SKM-1 treated with dmso at 0.1 percent for 144 hours (cell line): ENCODE data around the gene PCSK6.
"Not testable (repeated sequence)": the region's sequence is repeated elsewhere in the genome, so short reads cannot be mapped to it uniquely, and the experiment has no call there.

Experiments used
- DNase-seq: peaks from one replicate; lab custom pipeline; 2025; ENCODE audit not compliant: unreplicated experiment; lab: John Stamatoyannopoulos, UW

PCSK6 gene

DNA sequence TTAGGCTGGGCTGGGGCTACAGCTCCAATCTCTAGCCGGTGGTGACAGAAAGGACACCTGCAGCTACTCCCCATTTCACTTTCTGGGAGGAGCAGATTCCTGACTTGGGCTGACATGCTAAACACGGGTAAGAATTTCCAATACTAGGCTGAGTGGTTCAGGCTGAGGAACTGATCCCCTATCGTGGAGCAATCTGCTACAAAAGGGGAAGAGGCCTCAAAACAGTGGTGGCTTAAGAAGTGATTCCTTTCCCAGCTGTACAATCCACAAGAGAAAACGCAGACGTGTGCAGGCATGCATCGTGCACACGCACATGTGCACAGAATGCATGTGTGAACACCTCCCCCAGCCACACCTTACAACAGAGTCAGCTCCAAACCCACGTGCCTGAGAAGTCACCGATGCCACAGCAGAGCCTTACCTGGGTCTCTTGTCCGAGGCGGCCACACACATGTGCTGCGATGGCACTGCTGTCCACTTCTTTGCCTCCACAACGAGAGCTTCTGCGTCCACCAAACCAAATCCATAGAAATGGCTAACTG lies 107.8 kb downstream of the PCSK6 start:
- DNase-seq = peak; percentile 41

GRCh38 chr15:101380146-101380545 lies 109.4 kb downstream of the PCSK6 start:
- DNase-seq = no peak

- no peak for DNase-seq
Observed at GRCh38 chr15:101379647-101380046, 109.9 kb downstream of the PCSK6 start.

GRCh38 chr15:101378879-101379278 lies 110.6 kb downstream of the PCSK6 start:
- no peak for DNase-seq

- DNase-seq = no peak
Observed at GRCh38 chr15:101378171-101378755, 111.2 kb downstream of the PCSK6 start.

DNA sequence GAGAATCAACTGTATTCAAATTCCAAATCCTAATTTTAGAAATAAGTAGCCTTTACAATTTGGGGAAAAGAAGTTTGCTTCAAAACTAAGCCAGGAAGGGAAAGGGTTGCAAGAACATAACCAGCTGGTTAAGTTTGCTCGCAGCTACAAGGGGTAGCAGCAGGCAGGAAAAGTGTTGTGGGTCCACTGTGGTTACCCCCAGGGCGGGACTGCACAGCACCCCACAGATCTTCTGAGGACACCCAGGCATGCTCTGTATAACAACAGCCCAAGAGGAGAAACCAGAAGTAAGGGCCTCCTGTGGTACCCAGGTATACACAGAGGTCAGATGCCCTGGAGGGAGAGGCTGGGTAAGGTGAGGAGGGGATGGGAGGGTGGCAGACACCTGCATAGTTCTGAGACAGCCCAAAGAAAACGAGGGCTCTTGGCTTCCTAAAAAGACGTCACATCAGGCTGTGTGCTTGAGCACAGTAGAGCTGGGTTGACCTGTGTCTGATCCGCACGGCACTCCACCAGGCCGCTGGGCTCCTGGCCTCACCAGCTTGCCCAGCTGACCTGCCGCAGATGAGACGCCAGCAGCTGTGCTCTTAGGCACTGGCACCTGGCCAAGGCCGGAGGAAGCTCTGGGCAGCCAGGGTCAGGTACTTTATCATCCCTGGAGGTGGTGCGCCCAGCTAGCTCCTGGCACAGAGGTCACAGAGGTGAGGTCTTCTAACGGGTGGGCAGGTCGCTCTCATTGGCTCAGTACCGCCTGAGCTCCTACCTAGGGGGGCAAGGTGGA lies 112.7 kb downstream of the PCSK6 start:
- no peak for DNase-seq

DNA sequence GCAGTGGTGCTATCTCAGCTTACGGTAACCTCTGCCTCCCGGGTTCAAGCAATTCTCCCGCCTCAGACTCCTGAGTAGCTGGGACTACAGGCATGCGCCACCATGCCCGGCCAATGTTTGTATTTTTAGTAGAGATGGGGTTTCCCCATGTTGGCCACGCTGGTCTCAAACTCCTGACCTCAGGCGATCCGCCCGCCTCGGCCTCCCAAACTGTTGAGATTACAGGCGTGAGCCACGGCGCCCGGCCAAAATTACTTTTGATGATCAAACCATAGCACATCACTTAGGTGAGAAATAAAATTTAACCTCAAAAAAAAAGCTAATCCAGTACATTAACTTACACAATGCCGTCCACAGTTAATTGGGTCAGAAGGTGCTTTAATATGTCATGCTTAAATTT lies 114.5 kb downstream of the PCSK6 start:
- not testable (repeated sequence) for DNase-seq

- no peak for DNase-seq
Observed at GRCh38 chr15:101374326-101374725, 115.2 kb downstream of the PCSK6 start.

DNA sequence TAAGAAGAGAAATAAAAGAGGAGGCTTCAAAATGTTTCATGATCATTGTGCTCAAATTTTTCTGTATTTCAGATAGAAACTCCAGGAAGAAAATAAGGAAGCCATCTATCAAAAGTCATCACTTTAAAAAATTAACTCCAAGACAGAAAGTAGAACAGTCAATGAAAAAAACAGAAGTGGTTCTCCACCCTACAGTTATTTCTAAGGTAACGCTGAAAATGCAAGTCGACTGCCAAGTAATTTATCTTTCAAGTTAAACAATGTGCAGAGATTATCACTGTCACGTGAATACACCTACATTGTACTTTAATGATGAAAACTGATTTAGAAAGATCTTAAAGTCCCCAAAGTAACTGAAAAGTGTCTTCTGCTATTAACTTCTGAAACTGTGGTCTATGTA lies 115.9 kb downstream of the PCSK6 start:
- DNase-seq = no peak

- DNase-seq = no peak
Observed at GRCh38 chr15:101372960-101373525, 116.5 kb downstream of the PCSK6 start.

DNA sequence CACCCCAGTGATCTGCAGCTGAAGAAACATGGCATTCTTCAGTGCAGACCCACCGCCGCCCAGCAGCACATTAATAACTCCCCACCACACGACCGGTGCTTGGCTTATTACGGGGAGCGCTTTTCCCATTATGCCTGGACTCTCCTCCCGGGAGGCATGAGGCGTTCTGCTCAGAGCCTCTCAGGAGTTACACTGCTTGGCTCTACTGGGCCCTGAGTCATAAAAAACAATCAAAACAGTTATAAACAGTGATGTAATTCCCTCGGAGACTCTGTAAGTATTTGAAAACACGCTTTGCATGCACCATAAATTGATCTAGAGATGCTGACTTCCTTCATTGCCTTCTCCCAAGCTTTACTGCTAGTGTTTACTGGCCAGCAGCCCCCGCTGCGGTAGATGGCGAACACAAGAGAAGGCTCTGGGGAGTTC lies 117.3 kb downstream of the PCSK6 start:
- no peak for DNase-seq

DNA sequence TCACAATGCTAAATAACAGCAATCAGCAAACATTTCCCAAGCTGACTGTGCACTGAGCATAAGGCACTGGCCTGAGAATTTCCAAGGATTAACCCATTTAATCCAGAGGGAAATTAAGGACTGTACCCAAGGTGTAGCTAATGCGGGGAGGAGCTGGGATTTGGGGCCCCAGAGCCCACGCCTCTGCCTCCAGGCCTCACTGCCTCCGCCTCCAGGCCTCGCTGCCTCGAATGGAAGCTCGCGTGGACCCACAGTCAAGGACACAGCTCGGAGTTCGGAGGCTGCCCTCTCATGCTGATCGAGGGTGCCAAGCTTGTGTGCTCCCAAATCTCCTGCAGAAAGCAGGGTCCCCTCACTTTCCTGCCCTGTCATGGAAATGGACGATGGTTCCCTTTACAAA lies 118.0 kb downstream of the PCSK6 start:
- DNase-seq = no peak

GRCh38 chr15:101371081-101371480 lies 118.4 kb downstream of the PCSK6 start:
- no peak for DNase-seq

GRCh38 chr15:101370330-101371024 lies 119.0 kb downstream of the PCSK6 start:
- DNase-seq = no peak

DNA sequence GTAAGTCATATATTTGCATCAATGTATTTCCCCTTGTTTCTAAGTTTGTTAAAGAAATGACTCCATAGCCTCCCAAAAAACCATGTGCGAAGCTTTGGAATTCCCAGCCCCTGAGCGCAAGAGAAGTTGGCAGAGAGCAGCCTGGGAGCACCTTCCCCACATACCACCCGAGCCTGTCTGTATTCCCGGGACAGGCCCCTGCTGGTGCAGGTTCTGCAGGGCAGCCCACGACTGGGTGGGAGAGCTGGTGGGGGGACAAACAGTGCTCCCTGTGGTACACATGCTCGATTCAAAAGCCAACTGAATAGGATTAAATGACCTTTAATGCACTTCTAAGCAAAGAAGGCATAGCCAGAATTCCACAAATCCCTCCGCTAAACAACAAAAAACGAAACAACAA lies 119.8 kb downstream of the PCSK6 start:
- no peak for DNase-seq

GRCh38 chr15:101368861-101369642 lies 120.5 kb downstream of the PCSK6 start:
- DNase-seq = no peak

GRCh38 chr15:101368086-101368780 lies 121.3 kb downstream of the PCSK6 start:
- DNase-seq = no peak

DNA sequence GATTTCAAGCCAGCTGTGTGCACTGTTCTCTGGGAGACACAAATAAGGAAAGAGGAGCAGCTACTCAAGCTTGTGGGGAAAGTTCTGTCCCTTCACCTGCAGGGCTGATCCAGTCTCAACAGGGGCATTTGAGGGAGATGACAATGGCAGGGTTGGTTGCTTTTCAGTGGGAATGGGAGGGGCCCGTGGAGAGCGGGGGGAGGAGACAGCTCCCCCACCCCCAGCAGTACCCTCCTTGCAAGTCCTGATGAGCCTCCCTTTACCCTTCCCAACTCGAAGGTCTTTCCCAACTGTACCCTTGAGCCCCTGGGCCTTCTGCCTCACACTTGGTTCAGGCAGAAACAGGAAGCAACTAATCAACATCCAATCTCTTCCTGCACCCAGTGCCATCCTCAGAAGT lies 122.7 kb downstream of the PCSK6 start:
- no peak for DNase-seq

GRCh38 chr15:101362986-101363566 lies 126.4 kb downstream of the PCSK6 start:
- DNase-seq = no peak

DNA sequence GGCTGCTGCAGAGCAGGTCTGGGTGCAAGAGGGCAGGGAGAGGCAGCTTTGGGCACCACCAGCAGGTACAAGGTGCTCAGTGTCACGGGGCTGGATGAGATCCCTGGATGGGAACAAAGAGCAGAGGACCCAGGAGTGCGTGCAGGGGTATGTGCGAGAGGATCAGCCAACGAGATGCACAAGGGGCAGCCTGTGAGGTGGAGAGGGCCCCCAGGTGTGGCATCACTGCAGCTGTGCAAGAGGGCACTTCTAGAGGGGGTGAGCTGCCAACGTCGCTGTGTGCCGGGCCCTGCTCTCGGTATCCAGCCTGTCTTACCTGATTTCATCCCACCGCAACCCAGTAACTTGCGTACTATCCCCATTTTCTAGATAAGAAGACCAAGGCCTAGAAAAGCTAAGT lies 127.1 kb downstream of the PCSK6 start:
- DNase-seq = no peak
